Transverse colon (tissue), 3 donors: ENCODE results near the gene TUT7.

ENCODE experiments used
- EP300 ChIP-seq: sonication (generic); formaldehyde crosslinking; IDR thresholded peaks from one replicate; pipeline ENCODE4 v1.6.1; 2017; ENCODE audit warnings: antibody characterized with exemption, low read depth
- POLR2A ChIP-seq: fragments of 450-650 bp; IDR thresholded peaks from one replicate; pipeline ENCODE4 v1.6.1; 2016; ENCODE audit warnings: antibody characterized with exemption, mild to moderate bottlenecking, moderate library complexity
- TF ChIP-seq, protein P1 (sequence below), 5 experiments: fragments of 200-600 bp in 3 of 5; fragments of 450-650 bp in 2 of 5; sonication (generic) in 3 of 5; IDR thresholded peaks; 1 replicate in 2 of 5; 2 replicates in 3 of 5; pipeline ENCODE4 v1.5.1; 2016 to 2017; ENCODE audit warnings: antibody characterized with exemption in 5 of 5, inconsistent platforms in 3 of 5, mild to moderate bottlenecking in 2 of 5, moderate library complexity in 1 of 5

DNA sequence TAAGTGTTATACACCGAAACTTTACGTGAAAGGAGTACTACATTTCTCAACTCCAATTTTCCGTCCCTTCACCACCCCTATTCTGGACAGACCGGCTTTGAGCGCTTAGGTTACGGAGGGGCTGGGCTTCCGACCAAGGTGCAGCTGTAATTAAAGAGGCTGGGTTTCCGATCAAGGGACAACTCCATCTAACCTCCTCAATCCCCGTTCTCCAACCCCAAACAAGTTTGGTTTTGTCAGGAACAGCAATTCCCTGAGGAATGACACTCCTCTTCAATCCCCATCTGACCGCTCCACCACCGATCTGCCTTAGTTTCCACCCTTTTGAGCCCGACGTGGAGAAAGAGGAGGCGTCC lies 577 bp downstream of the TUT7 start:
- TF ChIP-seq, protein P1, sequence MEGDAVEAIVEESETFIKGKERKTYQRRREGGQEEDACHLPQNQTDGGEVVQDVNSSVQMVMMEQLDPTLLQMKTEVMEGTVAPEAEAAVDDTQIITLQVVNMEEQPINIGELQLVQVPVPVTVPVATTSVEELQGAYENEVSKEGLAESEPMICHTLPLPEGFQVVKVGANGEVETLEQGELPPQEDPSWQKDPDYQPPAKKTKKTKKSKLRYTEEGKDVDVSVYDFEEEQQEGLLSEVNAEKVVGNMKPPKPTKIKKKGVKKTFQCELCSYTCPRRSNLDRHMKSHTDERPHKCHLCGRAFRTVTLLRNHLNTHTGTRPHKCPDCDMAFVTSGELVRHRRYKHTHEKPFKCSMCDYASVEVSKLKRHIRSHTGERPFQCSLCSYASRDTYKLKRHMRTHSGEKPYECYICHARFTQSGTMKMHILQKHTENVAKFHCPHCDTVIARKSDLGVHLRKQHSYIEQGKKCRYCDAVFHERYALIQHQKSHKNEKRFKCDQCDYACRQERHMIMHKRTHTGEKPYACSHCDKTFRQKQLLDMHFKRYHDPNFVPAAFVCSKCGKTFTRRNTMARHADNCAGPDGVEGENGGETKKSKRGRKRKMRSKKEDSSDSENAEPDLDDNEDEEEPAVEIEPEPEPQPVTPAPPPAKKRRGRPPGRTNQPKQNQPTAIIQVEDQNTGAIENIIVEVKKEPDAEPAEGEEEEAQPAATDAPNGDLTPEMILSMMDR (IDR thresholded peaks at IDR 0.05): no peak
- TF ChIP-seq EP300 (no peak), POLR2A (no peak)
